Coronary artery (tissue), 2 donors: ENCODE measurements around the gene EVX2.
A peak's percentile ranks its signal among the peaks of the same experiment; 100 is the strongest.

Experiments
- DNase-seq: peaks from one replicate; pipeline ENCODE4 v3.0.0-alpha.2; 2017; ENCODE audit warnings: low spot score
- H3K27ac ChIP-seq, 2 donors: fragments of 200-600 bp; sonication (generic); one replicate each; pipeline ENCODE4 v1.5.1; 2016 to 2019
- H3K4me3 ChIP-seq: fragments of 200-600 bp; sonication (generic); 2 replicates; pipeline ENCODE4 v1.5.1; 2016; ENCODE audit warnings: mild to moderate bottlenecking, moderate library complexity
- TF ChIP-seq, protein P1 (sequence below): fragments of 200-600 bp; sonication (generic); IDR thresholded peaks from one replicate; pipeline ENCODE4 v1.5.1; 2019; ENCODE audit warnings: antibody characterized with exemption

EVX2 gene

DNA sequence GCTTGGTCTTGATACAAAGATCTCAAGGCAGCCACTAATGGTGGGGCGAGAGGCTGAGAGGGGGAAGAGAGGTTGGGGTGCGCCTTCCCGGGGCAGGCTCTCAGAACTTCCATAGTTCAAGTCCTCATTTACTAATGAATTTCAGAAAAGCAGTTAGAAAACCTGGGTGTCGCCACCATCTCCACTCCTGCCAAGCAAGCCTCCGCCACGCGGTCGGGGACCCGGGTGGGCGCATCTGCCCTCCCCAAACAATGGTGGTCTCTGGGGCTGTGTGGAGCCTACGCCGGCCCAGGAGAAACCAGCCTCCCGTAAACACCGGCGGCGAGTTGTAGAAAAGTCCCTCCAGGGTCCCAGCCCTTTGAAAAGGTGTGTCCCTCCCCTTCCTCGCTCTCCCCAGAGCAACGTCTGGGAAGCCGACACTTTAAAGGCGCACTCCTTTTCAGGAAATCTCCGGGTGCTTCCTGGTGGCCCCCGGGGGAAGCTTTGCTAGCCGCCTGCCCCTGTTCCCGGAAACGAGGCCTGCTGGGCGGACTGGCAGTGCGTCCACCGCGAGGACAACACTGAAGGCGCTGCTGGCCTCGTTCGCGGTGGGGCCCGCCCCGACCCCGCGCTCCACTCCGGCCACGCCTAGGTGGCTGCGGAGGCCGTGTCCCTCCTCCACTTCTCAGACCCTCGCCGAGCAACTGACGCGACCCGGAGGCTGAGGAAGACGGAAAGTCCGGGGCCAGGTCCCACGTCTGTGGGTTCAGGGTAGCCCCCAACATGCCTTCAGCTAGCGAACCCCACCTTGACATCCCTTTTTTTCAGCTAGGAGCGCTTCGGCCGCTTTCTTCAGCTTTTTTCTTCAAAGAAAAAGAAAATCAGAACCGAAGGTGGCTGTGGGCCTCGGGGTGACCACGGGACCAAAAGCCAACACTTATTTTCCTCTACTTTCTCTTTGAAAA lies 16.8 kb downstream of the EVX2 start:
- TF ChIP-seq, protein P1, sequence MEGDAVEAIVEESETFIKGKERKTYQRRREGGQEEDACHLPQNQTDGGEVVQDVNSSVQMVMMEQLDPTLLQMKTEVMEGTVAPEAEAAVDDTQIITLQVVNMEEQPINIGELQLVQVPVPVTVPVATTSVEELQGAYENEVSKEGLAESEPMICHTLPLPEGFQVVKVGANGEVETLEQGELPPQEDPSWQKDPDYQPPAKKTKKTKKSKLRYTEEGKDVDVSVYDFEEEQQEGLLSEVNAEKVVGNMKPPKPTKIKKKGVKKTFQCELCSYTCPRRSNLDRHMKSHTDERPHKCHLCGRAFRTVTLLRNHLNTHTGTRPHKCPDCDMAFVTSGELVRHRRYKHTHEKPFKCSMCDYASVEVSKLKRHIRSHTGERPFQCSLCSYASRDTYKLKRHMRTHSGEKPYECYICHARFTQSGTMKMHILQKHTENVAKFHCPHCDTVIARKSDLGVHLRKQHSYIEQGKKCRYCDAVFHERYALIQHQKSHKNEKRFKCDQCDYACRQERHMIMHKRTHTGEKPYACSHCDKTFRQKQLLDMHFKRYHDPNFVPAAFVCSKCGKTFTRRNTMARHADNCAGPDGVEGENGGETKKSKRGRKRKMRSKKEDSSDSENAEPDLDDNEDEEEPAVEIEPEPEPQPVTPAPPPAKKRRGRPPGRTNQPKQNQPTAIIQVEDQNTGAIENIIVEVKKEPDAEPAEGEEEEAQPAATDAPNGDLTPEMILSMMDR: no peak
- DNase-seq: no peak
- Histone ChIP-seq H3K4me3 (peak overlapping the region; percentile 56), H3K27ac (no peak overlapping the region)

DNA sequence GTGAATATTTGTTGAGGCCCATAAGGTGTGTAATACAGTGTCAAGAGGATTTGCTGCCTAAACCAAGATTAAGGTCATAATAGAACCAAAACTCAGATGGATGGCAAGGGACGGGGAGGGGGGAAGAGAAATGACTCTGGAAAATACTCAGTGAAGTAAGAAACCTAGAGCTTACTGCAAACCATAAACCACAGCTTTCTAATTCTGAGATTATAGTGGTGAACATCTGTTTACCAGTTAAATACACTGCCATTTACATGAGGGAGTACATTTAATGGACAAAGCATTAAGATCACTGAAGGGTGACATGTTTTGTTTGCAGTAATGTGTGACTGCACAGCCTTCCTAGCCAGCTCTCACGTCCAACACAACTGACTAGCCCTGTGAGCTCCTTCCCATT lies 19.8 kb downstream of the EVX2 start:
- Histone ChIP-seq H3K27ac (no peak overlapping the region), H3K4me3 (no peak overlapping the region)
- TF ChIP-seq, protein P1: no peak
- no peak for DNase-seq

DNA sequence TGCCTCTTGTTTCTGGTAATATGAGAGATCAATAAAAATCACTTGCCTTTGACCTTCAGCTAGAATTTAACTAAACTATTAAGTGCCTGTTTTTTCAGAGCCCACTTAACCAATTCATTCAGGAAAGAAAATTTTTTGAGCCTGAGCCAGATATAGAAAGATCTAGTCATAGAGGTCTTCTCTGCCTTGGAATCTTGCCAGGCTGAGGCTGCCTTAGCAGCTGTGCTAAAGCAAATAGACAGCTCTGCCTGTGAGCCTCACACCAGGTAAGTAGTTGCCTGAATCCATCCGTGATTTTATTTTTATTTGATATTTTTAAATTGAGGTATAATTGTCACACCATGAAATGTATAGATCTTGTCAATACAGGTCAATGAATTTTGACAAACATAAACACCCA lies 27.4 kb downstream of the EVX2 start:
- no peak for DNase-seq
- no peak overlapping the region for H3K4me3 ChIP-seq
- TF ChIP-seq, protein P1: no peak

DNA sequence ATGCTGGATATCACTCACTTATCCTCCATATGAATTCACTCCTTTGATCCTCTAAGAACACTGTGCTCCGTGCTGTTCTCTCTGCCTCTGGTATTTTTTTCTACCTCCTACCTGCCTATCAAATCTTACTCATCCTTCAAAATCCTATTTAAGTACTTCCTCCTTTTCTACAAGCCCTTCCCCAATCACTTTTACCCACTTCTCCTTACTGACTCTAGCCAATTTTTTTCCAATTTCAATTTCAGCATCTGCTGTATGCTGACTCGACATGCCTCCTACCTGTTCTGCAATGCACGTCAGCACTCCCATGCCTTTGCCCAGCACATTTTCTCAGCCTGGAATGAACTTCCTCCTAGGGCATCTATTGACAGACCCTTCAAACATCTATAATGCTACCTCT lies 44.4 kb downstream of the EVX2 start:
- TF ChIP-seq, protein P1: no peak
- no peak overlapping the region for H3K27ac ChIP-seq
- no peak for DNase-seq
- no peak overlapping the region for H3K4me3 ChIP-seq

More for the DNA sequence above, 27.4 kb downstream of the EVX2 start:
- no peak overlapping the region for H3K27ac ChIP-seq

DNA sequence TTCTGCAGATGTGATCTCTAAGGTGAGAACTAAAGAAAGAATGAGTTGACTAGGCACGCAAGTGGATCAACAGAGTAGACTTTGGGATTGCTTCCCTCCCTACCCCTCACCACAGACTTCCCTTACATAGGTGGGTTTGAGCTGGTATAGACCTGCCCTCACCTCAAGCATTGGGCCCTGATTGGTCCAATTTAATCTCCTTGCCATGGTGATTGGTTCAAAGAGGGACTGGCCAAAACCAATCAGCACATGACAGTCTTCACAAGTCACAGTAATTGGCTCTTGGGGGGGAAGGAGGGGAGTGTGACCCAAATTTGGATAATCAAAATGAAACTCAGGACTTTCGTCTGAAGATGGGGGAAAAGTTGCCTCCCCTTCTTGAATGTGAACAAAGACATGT lies 45.1 kb downstream of the EVX2 start:
- TF ChIP-seq, protein P1: no peak
- no peak for DNase-seq
- H3K4me3 ChIP-seq: no peak overlapping the region
- no peak overlapping the region for H3K27ac ChIP-seq

DNA sequence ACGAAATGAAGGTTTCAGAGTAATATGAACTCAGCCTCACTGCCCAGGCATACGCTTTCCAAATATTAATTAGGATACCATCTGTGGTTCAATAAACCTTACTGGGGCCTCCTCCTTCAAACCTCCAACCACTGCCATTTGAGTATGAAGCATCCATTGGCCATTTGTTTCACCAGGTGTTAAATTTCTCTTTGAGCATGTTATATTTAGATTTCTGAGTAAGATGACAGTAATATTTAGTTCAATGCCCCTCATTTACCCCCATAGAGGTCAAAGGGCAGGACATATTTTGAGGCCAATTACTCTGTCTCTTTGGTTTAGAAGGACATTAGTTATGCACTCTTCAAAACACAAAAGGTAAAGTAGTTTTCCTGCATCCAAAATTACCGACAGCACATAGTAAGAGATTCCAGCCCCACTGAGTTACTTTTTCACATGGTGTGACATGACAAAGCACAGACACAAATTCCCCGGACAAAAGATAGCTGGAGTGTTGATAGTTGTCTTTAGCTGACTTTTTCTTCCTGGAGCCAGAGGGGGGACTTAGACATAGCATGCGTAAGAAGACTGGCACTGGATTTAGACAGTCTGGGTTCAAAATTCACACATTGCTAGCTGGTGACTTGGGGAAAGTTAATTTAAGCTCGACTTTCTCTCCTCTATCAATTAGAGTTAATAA lies 48.6 kb downstream of the EVX2 start:
- DNase-seq: no peak
- TF ChIP-seq, protein P1: no peak
- H3K27ac ChIP-seq: no peak overlapping the region

More for the DNA sequence above, 48.6 kb downstream of the EVX2 start:
- H3K4me3 ChIP-seq: no peak overlapping the region
